Activated CD4-positive, alpha-beta T cell treated with anti-CD3 and anti-CD28 coated beads, Interleukin-2, amount 50 U/mL, for 4 hours (primary cell): Measurements from ENCODE around the gene TSPO2.
A peak's percentile ranks its signal among the peaks of the same experiment; 100 is the strongest.

Experiments
- DNase-seq, 2 experiments: peaks; one replicate each; pipeline ENCODE4 v3.0.0-alpha.2; 2020

Gene TSPO2

GRCh38 chr6:41053041-41053440 lies 10.8 kb downstream of the TSPO2 start, which contains the start of gene APOBEC2:
APOBEC2 (plus strand) TSS chr6:41053202; CDS start chr6:41053348, 146 bp downstream.
- DNase-seq = no peak

DNA sequence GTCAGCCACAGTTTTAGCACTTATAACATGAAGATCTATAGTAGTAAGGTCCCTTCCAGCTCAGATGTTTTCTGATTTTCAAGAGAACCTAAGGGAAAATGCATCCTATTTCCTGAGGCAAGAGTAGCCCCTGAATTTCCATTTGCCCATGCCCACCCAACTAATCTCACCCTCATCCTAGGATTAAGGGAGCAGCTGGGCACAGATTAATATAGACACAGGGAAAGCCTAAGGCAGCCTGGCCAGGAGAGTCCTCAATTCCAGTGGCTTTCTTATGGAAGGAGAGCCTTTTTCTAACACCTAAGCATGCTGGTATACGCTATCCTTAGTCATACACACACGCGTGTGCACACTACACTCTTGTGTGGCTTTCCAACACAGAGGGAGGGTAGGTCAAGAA lies 12.2 kb downstream of the TSPO2 start:
- no peak for DNase-seq

DNA sequence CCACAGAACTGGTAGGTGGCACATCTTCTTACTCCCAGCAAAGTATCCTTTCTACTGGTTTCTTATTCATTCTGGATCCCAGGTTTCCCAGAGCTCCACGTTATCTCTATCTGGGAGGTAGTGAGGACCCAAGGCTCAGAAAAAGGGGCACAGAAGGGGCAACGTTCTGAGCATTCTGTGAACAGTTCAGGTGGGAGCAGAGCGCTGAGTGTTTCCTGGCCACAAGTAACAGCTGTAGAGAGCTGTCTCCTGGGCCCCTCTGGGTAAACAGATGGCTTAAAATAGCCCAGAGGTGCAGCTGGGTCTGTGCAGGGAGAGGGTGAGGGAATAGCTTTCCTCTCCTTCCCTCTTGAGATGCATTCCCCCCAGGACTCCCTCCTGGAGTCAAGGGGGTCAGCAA lies 12.9 kb downstream of the TSPO2 start:
- DNase-seq = no peak

GRCh38 chr6:41056768-41057490 lies 14.7 kb downstream of the TSPO2 start:
- no peak for DNase-seq

- no peak for DNase-seq
These were observed 16.5 kb downstream of the TSPO2 start for GRCh38 chr6:41058783-41059181.

DNA sequence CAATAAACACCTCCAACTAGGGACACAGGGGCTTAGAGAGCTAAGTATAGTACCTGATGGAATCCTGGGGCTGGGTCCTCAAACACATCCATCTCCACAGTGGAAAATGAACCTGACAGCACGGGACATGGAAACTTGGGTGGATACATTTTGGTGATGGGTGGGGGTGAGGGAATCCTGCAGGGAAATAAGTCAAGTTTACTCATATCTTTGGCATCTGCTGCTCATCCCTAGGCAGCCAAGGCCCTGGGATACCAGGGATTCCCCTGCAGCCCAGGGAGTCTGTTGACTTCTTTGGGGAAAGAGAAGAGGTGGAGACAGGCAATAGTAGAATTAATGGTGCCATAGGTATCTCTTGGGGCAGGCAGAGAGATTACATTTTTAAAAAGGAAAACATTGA lies 17.3 kb downstream of the TSPO2 start:
- no peak for DNase-seq

GRCh38 chr6:41061196-41061726 lies 19.0 kb downstream of the TSPO2 start:
- DNase-seq = no peak

GRCh38 chr6:41062056-41062455 lies 19.8 kb downstream of the TSPO2 start:
- DNase-seq = no peak

DNA sequence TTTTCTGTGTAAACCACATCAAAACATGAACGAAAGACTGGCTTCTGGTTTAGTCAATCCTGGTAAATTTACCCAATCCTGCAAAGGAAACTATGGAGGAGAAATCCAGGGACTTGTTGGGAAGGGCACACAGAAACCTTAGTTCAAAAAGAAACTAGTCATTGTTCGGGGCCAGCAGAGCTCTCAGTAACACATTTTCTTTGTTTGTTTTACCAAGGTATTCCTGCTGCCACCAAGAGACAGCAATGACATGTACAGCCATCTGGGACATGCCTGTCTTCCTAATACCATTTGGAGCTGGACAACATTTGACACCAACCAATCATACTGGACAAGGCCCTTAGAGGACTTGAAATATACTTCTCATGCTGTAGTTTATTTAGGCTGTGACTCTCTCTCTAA lies 21.6 kb downstream of the TSPO2 start:
- no peak for DNase-seq

- no peak for DNase-seq
These were observed 22.6 kb downstream of the TSPO2 start for GRCh38 chr6:41064841-41065240.

DNA sequence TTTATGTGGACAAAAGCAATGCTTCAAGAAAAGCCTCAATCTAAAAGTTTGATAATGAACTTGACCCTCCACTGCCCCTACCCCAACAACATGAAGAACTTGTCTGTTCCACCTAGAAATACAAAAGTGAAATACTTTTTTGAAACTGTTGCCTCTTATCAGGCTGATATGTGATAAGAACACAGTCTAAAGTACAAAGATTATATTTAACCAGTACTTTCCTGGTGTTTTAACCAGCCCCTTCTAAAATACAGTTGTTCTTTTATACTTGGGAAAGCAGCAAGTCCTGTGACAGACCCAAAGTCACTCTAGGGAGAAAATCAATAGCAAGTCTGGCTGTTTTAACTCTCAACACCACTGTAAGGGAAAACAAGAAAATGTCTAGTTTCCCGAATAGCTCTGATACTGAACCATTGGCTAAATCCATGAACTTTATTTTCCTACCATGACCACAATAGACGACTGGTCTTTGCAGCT lies 23.3 kb downstream of the TSPO2 start:
- DNase-seq = no peak

DNA sequence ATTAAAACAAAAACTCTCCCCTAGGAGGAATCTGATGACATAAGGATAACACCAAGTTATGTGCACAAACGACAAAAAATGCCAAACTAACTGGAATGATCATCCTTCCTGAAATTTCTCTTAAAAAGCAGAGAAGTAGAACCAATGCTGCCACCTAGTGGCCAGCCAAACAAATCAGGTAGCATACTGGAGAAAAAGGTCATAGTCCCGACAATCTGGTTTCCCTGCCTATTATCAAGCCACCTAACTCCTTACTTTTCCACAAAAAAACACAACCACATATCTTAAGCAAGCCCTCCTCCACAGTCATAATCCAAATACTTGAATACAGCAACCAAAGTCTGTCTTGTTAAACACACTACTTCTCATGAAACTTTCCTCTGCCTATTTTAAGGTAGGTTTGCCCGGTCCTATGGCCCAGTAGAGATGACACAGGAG lies 24.6 kb downstream of the TSPO2 start:
- DNase-seq = peak; percentile 52 to 61

DNA sequence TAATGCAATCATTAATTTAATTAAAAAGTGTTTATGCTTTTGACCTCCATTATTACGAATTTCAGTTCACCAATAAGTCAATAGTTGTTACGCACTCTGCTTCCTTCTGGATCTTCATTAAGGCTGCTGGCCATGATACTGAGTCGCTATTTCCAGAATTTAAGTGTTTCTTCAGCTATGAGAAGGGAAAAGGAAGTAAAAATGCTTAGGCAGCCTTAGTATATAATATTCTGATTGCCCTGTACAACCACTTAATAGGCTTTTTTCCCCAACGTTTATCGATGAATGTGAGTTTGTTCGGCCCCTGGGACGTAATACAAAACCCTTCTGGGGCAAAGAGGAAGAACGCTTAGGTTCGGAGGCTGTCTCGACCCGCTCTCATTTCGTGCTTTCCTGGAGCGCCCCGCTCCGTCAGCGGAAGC lies 29.2 kb downstream of the TSPO2 start:
- no peak for DNase-seq

DNA sequence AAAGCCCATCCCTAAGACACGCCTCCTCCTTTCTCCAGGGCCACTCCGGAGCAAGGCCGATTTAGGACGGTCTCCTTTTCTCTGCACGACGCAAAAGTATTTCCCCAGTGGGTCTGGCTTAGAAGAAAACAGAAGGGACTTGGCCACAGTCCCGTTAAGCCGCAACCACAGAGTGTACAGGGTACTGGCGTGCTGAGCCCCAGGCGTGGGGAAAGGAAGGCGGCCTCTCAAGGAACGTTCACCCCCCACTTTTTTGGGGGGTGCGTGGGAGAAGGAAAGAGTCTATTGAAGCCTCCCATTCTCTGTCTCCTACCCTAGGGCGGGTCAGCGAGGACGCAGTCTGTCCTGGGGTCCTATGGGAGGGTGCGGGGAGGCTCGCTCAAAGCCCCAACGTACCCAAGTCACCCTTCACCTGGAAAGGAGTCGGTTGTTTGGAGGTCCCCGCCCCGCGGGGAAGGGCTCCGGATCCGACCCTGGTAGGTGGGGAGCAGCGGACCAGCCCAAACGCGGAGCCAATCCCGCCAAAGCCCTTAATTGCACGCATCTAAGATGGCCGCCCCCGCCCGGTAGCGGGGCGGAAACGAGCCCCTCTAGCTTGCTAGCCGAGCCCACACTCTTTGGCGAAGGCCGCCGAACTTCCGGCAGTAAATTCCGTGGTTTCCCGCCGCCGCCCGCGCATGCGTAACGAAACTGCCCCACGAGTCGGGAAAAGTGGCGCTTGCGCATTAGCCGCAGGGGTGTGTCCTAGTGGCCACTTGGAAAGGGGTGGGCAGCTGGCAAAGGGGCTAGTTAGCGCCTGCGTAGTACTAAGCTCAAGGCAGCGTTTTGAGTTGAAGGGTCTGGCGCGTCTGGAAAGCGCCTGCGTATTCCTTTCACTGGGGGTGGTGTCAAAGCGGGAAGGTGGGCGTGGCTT lies 29.9 kb downstream of the TSPO2 start, which contains the start of gene OARD1:
TSS of gene OARD1 (minus strand) at position 434 of the 913 bp plus-strand sequence. CDS start 722 bp downstream, outside the sequence.
- DNase-seq = peak; percentile 99

- DNase-seq = peak in 1 of 2 experiments; percentile 100
These were observed 30.6 kb downstream of the TSPO2 start, which contains the start of gene NFYA for GRCh38 chr6:41072836-41073202. NFYA (plus strand) TSS chr6:41072974; CDS start chr6:41079090, 6,116 bp downstream.

DNA sequence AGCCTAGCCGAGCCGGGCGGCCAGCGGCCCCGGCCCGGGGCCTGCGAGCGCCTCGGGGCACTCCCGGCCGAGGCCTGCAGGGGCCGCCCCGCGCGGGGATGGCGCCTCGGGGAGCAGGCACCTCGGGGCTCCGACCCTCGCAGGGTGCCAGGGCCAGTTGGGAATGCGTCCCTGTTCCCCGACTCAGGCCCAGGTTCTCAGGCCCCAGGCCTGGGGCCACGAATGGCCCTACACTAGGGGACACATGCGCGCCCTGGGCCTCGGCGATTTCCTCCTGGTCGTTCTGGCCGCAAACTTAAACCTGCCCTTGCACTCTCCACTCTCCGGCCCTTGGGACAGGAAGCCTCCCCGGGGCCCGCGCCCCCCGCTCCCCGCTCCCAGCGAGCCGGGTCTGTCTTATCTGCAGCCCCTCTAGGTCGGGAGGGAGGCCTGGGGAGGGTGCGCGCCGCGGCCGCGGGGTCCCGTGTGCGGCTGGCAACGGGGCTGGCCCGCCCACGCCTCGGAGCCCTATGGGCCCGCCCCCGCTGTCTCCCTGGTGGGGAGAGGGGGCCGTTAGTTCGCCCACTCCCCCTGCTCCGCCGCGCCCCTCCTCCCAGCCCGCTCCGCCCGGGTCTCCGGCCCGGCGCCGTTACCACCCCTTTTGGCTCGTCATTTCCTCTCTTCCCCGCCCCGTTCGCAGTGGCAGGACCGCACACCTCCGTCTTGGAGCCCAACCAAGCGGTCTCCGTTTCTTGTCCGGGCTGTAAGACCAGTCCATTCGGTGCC lies 31.1 kb downstream of the TSPO2 start:
- peak; percentile 71 to 76 for DNase-seq

- no peak for DNase-seq
These were observed 31.9 kb downstream of the TSPO2 start for GRCh38 chr6:41073968-41074691.

DNA sequence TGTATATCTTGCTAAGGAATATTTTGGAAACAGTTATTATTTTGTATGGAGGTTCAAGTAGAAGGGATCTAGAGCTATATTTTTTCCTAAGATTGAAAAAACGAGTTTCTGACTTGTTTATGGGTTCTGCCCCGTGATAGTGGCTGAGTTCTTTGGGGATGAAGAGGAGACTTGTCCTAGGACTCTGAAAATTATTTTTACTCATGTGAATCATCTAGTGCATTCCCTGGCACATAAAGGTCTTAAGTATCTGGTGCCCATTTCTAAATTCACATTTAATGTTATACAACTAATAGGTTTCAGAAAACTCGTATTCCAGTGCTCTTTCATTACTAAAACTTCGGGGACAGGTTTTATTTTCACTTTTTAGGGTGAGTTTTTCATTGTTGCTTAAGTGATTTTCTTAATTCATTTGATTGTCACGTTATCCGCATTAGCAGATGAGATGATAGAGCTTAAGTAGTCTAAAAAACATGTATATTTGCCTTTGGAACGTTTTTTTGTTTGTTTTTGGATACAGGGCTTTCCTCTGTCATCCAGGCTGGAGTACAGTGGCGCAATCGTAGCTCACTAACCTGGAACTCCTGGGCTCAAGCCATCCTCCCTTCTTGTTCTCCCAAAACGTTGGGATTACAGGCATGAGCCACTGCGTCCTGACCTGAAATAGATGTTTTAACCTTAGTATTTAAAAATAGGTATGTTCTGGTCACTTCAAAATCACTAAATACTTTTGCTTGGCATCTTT lies 32.6 kb downstream of the TSPO2 start:
- no peak for DNase-seq

- DNase-seq = no peak
These were observed 33.7 kb downstream of the TSPO2 start for GRCh38 chr6:41075651-41076626.

DNA sequence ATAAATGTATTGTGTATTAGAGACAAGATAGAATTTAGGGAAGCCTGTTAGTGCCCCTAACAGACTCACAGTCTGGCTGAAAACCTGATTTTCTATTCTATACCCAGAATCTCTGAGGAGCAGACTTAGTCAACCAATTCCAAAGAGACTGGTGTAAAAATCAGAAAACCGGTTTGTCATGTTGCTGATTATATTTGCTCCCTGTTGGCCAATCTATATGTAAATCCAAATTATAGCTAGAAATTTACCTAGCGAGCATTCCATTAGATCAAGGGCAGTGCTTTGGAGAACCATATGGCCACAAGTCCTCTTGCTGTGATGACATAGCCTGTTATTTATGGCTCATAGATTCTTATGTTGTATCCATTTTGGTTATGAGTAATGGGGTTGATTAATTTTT lies 35.3 kb downstream of the TSPO2 start:
- no peak for DNase-seq
